HG03039 (cell line): ENCODE results near the gene SGSM2.
"Not testable (repeated sequence)": the region's sequence is repeated elsewhere in the genome, so short reads cannot be mapped to it uniquely, and the experiment has no call there.

Source experiments
- ATAC-seq: cut with Tn5 transposase; IDR thresholded peaks from one replicate; pipeline ENCODE4 v1.9.1; 2021; ENCODE audit warnings: mild to moderate bottlenecking, moderate library complexity; ENCODE audit not compliant: unreplicated experiment

The SGSM2 gene

GRCh38 chr17:2336852-2337543, at the start of gene SGSM2:
Gene SGSM2, plus strand, starts transcription at chr17:2337501. Its CDS starts 188 bp downstream, at chr17:2337689.
- no peak for ATAC-seq

DNA sequence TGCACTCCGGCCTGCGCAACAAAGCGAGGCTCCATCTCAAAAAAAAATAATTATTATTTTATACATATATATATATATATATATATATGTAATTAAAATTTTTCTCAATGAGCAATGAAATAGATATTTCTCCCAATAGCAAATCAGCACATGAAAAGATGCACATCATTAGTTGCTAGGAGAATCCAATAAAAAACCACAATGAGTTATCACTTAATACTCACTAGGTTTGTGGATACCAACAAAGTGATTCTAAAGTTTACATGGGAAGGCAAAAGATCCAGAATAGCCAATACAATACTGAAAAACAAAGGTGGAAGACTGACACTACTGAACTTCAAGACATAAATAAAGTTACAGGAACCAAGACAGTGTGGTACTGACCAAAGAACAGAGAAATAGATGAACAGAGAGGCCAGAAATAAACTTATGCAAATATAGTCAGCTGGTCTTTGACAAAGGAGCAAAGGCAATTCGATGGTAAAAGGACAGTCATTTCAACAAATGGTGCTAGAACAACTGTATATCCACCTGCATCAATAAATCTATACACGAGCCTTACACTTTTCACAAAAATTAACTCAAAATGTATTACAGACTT, 47.3 kb upstream of the SGSM2 start:
- ATAC-seq = no peak

DNA sequence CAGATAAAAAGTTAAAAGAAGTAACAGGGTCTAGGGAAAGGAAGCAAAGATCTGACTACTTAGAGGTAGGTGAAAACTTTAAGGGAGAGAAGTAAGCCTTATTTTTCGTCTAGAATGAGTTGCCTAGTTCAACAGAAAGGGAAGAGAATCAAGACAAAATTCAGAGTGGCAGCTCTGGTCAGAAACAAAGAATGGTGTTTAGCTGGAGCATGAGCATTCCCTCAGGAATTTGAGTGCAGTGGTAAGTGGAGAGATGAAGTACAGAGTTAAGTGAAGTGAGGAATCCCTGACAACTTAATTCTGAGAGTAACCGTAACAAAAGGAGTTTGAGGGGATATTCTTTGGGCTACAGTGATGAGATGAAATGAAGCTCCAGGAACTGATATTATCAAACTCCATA, 45.2 kb upstream of the SGSM2 start:
- no peak for ATAC-seq

DNA sequence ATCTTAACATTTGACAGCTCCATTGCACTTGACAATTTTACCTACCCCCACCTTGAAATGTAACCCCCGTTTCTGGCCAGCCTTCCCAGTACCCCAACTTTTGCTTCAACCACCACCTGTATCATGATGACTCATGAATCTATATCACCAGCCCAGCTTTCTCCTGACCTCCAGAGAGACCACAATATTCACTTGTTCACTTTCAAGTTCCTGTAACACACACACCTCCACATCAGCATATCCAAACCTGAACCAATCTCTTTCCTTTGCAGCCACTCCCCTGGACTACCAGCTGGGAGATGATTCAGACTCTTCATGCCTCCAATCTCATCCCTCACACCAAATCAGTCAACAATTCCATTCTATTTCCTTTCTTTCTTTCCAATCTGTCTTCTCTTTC, 41.7 kb upstream of the SGSM2 start:
- ATAC-seq = no peak

DNA sequence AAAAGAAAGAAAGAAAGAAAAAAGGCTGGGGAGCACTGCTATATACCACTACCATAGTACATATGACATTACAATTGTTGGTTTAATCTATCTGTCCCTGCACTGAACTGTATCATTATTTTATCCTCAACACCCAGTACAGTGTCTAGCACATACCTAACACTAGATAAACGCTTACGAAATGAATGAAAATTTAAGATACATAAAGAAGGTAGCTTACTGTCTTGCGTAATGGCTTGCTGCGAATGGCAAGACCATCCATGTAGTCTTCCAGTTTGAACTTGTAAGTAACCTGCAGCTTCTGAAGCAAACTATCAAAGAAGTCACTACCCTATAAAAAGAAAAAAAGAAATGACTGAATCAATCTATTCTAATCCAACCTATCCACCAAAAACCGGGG, 40.3 kb upstream of the SGSM2 start:
- ATAC-seq = no peak

GRCh38 chr17:2299136-2299535, 38.2 kb upstream of the SGSM2 start:
- ATAC-seq = no peak

GRCh38 chr17:2299756-2300155, 37.5 kb upstream of the SGSM2 start:
- ATAC-seq = no peak

GRCh38 chr17:2302778-2303203, 34.5 kb upstream of the SGSM2 start:
- no peak for ATAC-seq

GRCh38 chr17:2303204-2304188, 33.8 kb upstream of the SGSM2 start, which contains the start of the genes SMG6 and SRR:
Gene SMG6, minus strand, starts transcription at chr17:2303785. Its CDS starts 65 bp downstream, at chr17:2303720.
Gene SRR, plus strand, starts transcription at chr17:2303950. Its CDS starts 11,611 bp downstream, at chr17:2315561.
- ATAC-seq = peak; percentile 75

- no peak for ATAC-seq
Observed at GRCh38 chr17:2304931-2305330, 32.4 kb upstream of the SGSM2 start.

DNA sequence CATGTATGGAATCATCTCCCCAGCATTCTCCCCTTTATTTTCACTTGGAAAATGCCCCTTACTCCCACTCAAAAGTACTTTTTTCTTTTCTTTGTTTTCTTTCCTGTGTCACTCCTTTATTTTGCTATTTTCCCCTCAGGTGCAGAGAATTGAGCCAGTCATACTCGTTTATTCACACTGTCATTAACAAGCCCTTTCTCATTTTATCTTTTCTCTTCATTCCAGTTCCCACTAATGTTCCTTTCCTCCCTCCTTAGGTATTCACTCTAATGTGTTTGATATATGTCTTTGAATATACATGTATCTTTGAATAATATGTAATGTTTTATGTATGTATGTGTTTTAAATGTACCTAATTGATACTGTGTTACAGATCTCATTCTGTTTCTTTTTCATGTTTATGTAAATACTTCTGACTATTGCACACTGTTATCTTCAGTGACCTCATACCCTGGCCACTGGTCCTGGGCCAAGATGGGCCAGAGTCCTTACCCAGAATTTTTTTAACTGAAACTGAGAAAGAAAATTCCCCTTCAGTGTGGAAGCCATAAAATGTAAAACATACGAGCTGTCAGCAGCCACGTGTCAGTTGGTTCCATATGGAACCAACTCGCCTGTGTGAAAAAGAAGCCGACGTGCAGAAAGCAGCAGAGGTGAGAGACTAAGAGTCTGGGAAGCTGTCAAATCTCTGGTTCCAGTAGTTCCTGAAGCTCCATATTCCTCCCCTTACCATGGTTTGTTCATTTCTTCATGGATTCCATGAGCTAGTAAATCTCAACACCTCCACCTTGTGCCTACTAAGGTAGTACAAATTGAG, 27.8 kb upstream of the SGSM2 start:
- ATAC-seq = no peak

GRCh38 chr17:2312736-2313135, 24.6 kb upstream of the SGSM2 start:
- no peak for ATAC-seq

DNA sequence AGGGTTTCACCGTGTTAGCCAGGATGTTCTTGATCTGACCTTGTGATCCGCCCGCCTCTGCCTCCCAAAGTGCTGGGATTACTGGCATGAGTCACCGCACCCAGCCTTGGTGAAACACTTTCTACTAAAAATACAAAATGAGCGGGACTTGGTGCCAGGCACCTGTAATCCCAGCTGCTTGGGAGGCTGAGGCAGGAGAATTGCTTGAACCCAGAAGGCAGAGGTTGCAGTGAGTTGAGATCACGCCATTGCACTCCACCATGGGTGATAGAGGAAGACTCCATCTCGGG, 20.4 kb upstream of the SGSM2 start:
- ATAC-seq = not testable (repeated sequence)

- no peak for ATAC-seq
Observed at GRCh38 chr17:2317796-2318195, 19.5 kb upstream of the SGSM2 start.

DNA sequence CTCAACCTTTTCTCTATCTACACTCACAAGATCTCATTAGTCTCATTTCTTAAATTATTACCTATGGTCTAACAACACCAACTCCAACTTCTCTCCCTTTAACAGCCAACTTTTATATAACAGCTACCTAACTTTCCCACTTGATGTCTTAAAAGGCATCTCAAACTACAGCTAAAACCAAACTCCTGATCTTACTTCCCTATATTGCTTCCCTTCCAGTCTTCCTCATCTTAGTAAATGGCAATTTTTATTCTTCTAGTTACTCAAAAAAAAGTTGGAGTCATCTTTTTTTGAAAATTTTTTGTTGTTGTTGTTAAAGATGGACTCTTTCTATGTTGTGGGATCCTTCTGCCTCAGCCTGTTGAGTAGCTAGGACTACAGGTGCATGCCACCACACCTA, 18.2 kb upstream of the SGSM2 start:
- no peak for ATAC-seq

- ATAC-seq = no peak
Observed at GRCh38 chr17:2321399-2321798, 15.9 kb upstream of the SGSM2 start.

- no peak for ATAC-seq
Observed at GRCh38 chr17:2323629-2324314, 13.5 kb upstream of the SGSM2 start.

DNA sequence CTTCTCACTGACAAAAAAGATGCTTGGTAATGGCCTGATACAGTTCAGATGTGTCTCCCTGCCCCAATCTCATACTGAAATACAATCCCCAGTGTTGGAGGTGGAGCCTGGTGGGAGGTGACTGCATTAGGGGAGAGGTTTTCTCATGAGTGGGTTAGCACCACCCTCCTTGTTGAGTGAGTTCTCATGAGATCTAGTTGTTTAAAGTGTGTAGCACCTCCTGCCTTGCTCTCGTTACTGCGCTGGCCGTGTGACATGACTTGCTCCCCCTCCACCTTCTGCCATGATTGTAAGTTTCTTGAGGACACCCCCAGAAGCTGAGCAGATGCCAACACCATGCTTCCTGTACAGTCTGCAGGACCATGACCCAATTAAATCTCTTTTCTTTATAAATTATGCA, 6.0 kb upstream of the SGSM2 start:
- ATAC-seq = no peak

DNA sequence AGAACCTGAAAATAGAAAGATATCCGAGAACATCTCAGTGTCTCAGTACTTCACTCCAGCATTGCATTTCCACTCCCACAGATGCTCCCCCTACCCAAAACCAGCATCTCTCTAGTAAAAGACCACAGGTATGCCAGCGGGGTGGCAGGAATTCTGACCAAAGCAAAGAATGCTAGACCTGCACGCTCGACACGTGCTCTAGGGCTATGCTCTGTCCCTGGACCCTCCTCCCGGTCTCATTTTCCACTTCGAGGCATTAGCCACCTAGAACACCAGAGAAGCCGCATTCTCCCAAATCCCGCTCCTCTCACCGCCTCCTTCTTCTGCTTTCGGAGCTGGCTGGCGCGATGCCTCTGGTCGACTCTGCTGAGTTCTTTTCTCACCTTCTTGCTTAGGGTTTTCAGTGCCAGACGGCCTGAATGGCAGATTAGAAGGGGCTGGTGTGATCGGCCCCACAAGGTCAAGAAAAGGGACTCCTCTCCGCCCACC, 1.5 kb upstream of the SGSM2 start:
- no peak for ATAC-seq
